Measurements from ENCODE around the gene TBC1D22B. TPM values are rescaled to one million over a fixed set of nuclear protein-coding genes. Genes with fewer than 3 reads are reported as not detected.

TBC1D22B gene
- total RNA-seq, 1 donor from 2014 or later, result 8.8 TPM

- DNase-seq (ENCODE audit: low read depth), result no peak
Observed at GRCh38 chr6:37373822-37374471, 116.4 kb downstream of the TBC1D22B start.

DNA sequence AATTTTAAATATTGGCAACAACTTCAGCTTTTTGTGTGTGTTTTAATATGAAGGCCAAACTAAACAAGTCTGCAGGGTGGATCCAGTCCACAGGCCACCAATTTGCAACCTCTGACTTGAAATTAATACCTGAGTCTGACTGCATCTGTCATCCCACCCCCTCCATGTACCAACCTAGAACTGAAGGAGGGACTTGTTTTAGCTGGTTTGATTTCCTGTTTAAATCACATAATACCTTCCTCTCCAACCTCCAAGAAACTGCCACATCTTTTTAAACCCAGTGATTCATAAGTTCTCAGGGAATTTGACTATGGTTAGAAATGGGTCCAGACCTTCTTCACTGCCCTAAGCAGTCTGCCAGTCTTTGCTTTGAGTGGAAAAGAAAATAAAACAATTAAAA is 117.8 kb downstream of the TBC1D22B start:
- TF ChIP-seq, protein P1, sequence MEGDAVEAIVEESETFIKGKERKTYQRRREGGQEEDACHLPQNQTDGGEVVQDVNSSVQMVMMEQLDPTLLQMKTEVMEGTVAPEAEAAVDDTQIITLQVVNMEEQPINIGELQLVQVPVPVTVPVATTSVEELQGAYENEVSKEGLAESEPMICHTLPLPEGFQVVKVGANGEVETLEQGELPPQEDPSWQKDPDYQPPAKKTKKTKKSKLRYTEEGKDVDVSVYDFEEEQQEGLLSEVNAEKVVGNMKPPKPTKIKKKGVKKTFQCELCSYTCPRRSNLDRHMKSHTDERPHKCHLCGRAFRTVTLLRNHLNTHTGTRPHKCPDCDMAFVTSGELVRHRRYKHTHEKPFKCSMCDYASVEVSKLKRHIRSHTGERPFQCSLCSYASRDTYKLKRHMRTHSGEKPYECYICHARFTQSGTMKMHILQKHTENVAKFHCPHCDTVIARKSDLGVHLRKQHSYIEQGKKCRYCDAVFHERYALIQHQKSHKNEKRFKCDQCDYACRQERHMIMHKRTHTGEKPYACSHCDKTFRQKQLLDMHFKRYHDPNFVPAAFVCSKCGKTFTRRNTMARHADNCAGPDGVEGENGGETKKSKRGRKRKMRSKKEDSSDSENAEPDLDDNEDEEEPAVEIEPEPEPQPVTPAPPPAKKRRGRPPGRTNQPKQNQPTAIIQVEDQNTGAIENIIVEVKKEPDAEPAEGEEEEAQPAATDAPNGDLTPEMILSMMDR (conservative IDR thresholded peaks at IDR 0.05; ENCODE audit: low read depth, low read length), result no peak
- H3K4me3 ChIP-seq (ENCODE audit: low read depth, low read length), result no peak overlapping the region
- no peak for DNase-seq (ENCODE audit: low read depth)

More at GRCh38 chr6:37373822-37374471, 116.4 kb downstream of the TBC1D22B start:
- H3K4me3 ChIP-seq (ENCODE audit: low read depth, low read length), result no peak overlapping the region
- TF ChIP-seq, protein P1 (conservative IDR thresholded peaks at IDR 0.05; ENCODE audit: low read depth, low read length), result no peak

GRCh38 chr6:37376078-37376743 is 118.6 kb downstream of the TBC1D22B start:
- TF ChIP-seq, protein P1 (conservative IDR thresholded peaks at IDR 0.05; ENCODE audit: low read depth, low read length), result no peak
- DNase-seq (ENCODE audit: low read depth), result no peak

DNA sequence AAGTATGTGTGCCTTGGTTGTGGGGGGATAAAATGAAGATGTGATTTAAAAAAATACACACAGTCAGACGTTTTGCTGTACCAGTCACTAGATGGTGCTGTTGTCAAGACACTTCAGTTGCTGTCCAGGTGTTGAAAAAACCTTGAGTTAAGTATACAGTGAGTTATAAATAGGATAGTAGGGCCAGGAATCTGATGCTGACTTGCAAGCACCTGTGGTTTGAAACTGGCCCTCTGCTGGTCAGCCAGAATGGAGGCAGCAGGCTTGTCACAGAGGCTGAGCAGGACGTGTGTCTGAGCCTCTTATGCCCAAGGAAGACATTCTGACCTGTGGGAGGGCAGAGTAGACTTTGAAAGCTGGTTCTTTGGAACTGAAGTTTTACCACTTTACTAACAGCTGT is 124.0 kb downstream of the TBC1D22B start:
- TF ChIP-seq, protein P1 (conservative IDR thresholded peaks at IDR 0.05; ENCODE audit: low read depth, low read length), result peak; percentile 80
- no peak overlapping the region for H3K4me3 ChIP-seq (ENCODE audit: low read depth, low read length)
- DNase-seq (ENCODE audit: low read depth), result peak; percentile 37

More at GRCh38 chr6:37376078-37376743, 118.6 kb downstream of the TBC1D22B start:
- no peak overlapping the region for H3K4me3 ChIP-seq (ENCODE audit: low read depth, low read length)

Other genes starting within 250 kb of the TBC1D22B start
- 20.9 and 25.9 TPM in 2 replicates for gene PIM1, start 87.6 kb upstream of the TBC1D22B start, total RNA-seq
- gene TMEM217, start 372 bp downstream of the TBC1D22B start, total RNA-seq, result 0.80 and 0.86 TPM in 2 replicates
- 18.0 and 21.4 TPM in 2 replicates for gene RNF8, start 96.2 kb downstream of the TBC1D22B start, total RNA-seq
- gene CMTR1, start 175.4 kb downstream of the TBC1D22B start, total RNA-seq, result 20.8 and 22.9 TPM in 2 replicates
- gene CCDC167, start 242.1 kb downstream of the TBC1D22B start, total RNA-seq, result 126 and 136 TPM in 2 replicates

Measured in epithelial cell of proximal tubule (primary cell).